Activated CD4-positive, alpha-beta T cell treated with anti-CD3 and anti-CD28 coated beads for 36 hours (primary cell): ENCODE data around the gene POP5. TPM values are rescaled to one million over a fixed set of nuclear protein-coding genes. Genes with fewer than 3 reads are reported as not detected.
"Not testable (repeated sequence)": the region's sequence is repeated elsewhere in the genome, so short reads cannot be mapped to it uniquely, and the experiment has no call there.

Experiments used
- ATAC-seq: fragments of 200-7000 bp; cut with Tn5 transposase; one replicate; pipeline ENCODE4 v1.10.0; 2021; ENCODE audit warnings: mild to moderate bottlenecking, moderate library complexity
- CTCF ChIA-PET: fragments of 350-600 bp; sonication (Branson Sonifier 250); formaldehyde crosslinking; loops from one replicate; lab custom pipeline; 2021; ENCODE audit warnings: antibody characterized with exemption; lab: Charles Lee
- POLR2A ChIA-PET: fragments of 350-600 bp; sonication (Branson Sonifier 250); formaldehyde crosslinking; loops from one replicate; lab custom pipeline; 2021; ENCODE audit warnings: antibody characterized with exemption, inconsistent platforms; lab: Charles Lee
- DNase-seq: peaks from one replicate; pipeline ENCODE4 v3.0.0-alpha.2; 2020
- H3K27ac Mint-ChIP-seq: one replicate; pipeline ENCODE4 v1.8.0; 2021; ENCODE audit warnings: mixed read lengths
- H3K27me3 Mint-ChIP-seq: one replicate; pipeline ENCODE4 v1.8.0; 2021; ENCODE audit warnings: mixed read lengths
- H3K36me3 Mint-ChIP-seq: one replicate; pipeline ENCODE4 v1.8.0; 2021; ENCODE audit warnings: low read depth, mixed read lengths
- H3K4me1 Mint-ChIP-seq: one replicate; pipeline ENCODE4 v1.8.0; 2021; ENCODE audit warnings: mixed read lengths
- H3K4me3 Mint-ChIP-seq: one replicate; pipeline ENCODE4 v1.8.0; 2021; ENCODE audit warnings: mild to moderate bottlenecking, moderate library complexity, mixed read lengths
- H3K9me3 Mint-ChIP-seq: one replicate; pipeline ENCODE4 v1.8.0; 2021; ENCODE audit warnings: low read depth, mixed read lengths
- intact Hi-C, 2 experiments: fragments of 100-400 bp; cut with DNase I in 1 of 2; cut with micrococcal nuclease in 1 of 2; formaldehyde crosslinking; loops; one replicate each; pipeline versions ENCODE4 v1.14.2 to v1.15.1; 2022 to 2024; cut with DNase I, micrococcal nuclease
- total RNA-seq, 2 experiments: library from RNA; stranded (reverse); gene quantifications; one replicate each; pipeline ENCODE4 v1.2.3, GENCODE V29; 2021

POP5 gene
- total RNA-seq, 2 experiments from 2014 or later, result 44.8 to 52.6 TPM

- ChIA-PET CTCF (interaction anchor here (0.6 to 1.2 kb wide), 3 partner anchors 38 to 577 kb away, joined by 3 to 4 read pairs (median 3); no protein-coding TSS in a partner anchor), POLR2A (no interaction called here)
- Mint-ChIP-seq H3K27me3 (no peaks in the 10 kb centered on the region), H3K9me3 (no peaks in the 10 kb centered on the region), H3K27ac (no peak overlapping the region), H3K4me3 (no peak overlapping the region), H3K4me1 (peaks cover 11% of the 10 kb centered on the region), H3K36me3 (no peaks in the 10 kb centered on the region)
- intact Hi-C loops, result no loop called here
- DNase-seq (no peak), ATAC-seq (no peak)
Measured at GRCh38 chr12:120610560-120610959, 29.4 kb upstream of the POP5 start.

GRCh38 chr12:120602416-120602815 lies 21.2 kb upstream of the POP5 start:
- H3K27ac Mint-ChIP-seq, DNase-seq, ATAC-seq, H3K4me1 Mint-ChIP-seq, H3K9me3 Mint-ChIP-seq, H3K36me3 Mint-ChIP-seq, intact Hi-C loops, H3K4me3 Mint-ChIP-seq: not testable (repeated sequence)
- H3K27me3 Mint-ChIP-seq, result peaks cover 10% of the 10 kb centered on the region
- ChIA-PET POLR2A (interaction anchor here (0.6 kb wide), 1 partner anchor 98 kb away, joined by 3 read pairs; no protein-coding TSS in a partner anchor), CTCF (interaction anchor here (0.6 to 1.3 kb wide), 2 partner anchors 21 to 40 kb away, joined by 3 to 5 read pairs; partner anchors contain the start of gene POP5)

GRCh38 chr12:120599672-120600552 lies 18.7 kb upstream of the POP5 start:
- no peak for ATAC-seq

GRCh38 chr12:120598674-120599463 lies 17.7 kb upstream of the POP5 start:
- Mint-ChIP-seq H3K27ac (no peak overlapping the region), H3K27me3 (peaks cover 10% of the 10 kb centered on the region), H3K4me1 (no peaks in the 10 kb centered on the region), H3K4me3 (no peak overlapping the region), H3K36me3 (no peaks in the 10 kb centered on the region), H3K9me3 (no peaks in the 10 kb centered on the region)
- DNase-seq (no peak), ATAC-seq (no peak)
- POLR2A ChIA-PET, result no interaction called here
- intact Hi-C loops, result no loop called here
- CTCF ChIA-PET, result interaction anchor here (0.5 to 2.3 kb wide), 5 partner anchors 17 to 1196 kb away, joined by 3 to 7 read pairs (median 3); partner anchors contain the start of gene POP5

More at GRCh38 chr12:120599672-120600552, 18.7 kb upstream of the POP5 start:
- peaks cover 10% of the 10 kb centered on the region for H3K27me3 Mint-ChIP-seq
- intact Hi-C loops, result no loop called here
- H3K4me3 Mint-ChIP-seq, result no peak overlapping the region
- no peaks in the 10 kb centered on the region for H3K4me1 Mint-ChIP-seq
- no peak for DNase-seq
- no peaks in the 10 kb centered on the region for H3K36me3 Mint-ChIP-seq
- H3K27ac Mint-ChIP-seq, result no peak overlapping the region
- ChIA-PET POLR2A (no interaction called here), CTCF (interaction anchor here (0.6 to 1.2 kb wide), 2 partner anchors 49 to 109 kb away, joined by 3 read pairs; no protein-coding TSS in a partner anchor)
- H3K9me3 Mint-ChIP-seq, result no peaks in the 10 kb centered on the region

GRCh38 chr12:120597861-120598260 lies 16.7 kb upstream of the POP5 start:
- ChIA-PET CTCF (interaction anchor here (0.7 to 2.3 kb wide), 4 partner anchors 14 to 326 kb away, joined by 3 to 7 read pairs (median 4); partner anchors contain the start of gene POP5), POLR2A (no interaction called here)
- intact Hi-C loops, result no loop called here
- Mint-ChIP-seq H3K36me3 (no peaks in the 10 kb centered on the region), H3K4me3 (no peak overlapping the region), H3K27me3 (peaks cover 10% of the 10 kb centered on the region), H3K27ac (no peak overlapping the region), H3K9me3 (no peaks in the 10 kb centered on the region), H3K4me1 (no peaks in the 10 kb centered on the region)
- ATAC-seq (no peak), DNase-seq (no peak)

- POLR2A ChIA-PET, result no interaction called here
- Mint-ChIP-seq H3K36me3 (no peaks in the 10 kb centered on the region), H3K27ac (no peak overlapping the region), H3K4me1 (no peaks in the 10 kb centered on the region), H3K27me3 (peaks cover 7% of the 10 kb centered on the region), H3K9me3 (no peaks in the 10 kb centered on the region), H3K4me3 (no peak overlapping the region)
- ATAC-seq (no peak), DNase-seq (no peak)
- intact Hi-C loops, result no loop called here
- CTCF ChIA-PET, result interaction anchor here (1.0 kb wide), 1 partner anchor 13 kb away, joined by 4 read pairs; no protein-coding TSS in a partner anchor
Measured at GRCh38 chr12:120596901-120597300, 15.7 kb upstream of the POP5 start.

- H3K27ac Mint-ChIP-seq, result no peak overlapping the region
- no peak for DNase-seq
- intact Hi-C loops, result no loop called here
- no peaks in the 10 kb centered on the region for H3K27me3 Mint-ChIP-seq
- H3K4me3 Mint-ChIP-seq, result no peak overlapping the region
- CTCF ChIA-PET, result interaction anchor here (0.6 kb wide), 1 partner anchor 42 kb away, joined by 3 read pairs; no protein-coding TSS in a partner anchor
- no peak for ATAC-seq
- no peaks in the 10 kb centered on the region for H3K36me3 Mint-ChIP-seq
- POLR2A ChIA-PET, result no interaction called here
- no peaks in the 10 kb centered on the region for H3K4me1 Mint-ChIP-seq
- no peaks in the 10 kb centered on the region for H3K9me3 Mint-ChIP-seq
Measured at GRCh38 chr12:120592121-120593049, 11.2 kb upstream of the POP5 start.

GRCh38 chr12:120590741-120591407 lies 9.7 kb upstream of the POP5 start:
- POLR2A ChIA-PET, result interaction anchor here (0.7 kb wide), 1 partner anchor 58 kb away, joined by 3 read pairs; no protein-coding TSS in a partner anchor
- ATAC-seq (no peak), DNase-seq (no peak)
- no peaks in the 10 kb centered on the region for H3K9me3 Mint-ChIP-seq
- no peaks in the 10 kb centered on the region for H3K36me3 Mint-ChIP-seq
- no peak overlapping the region for H3K4me3 Mint-ChIP-seq
- no peak overlapping the region for H3K27ac Mint-ChIP-seq
- H3K27me3 Mint-ChIP-seq, result peaks cover 2% of the 10 kb centered on the region
- intact Hi-C loops, result no loop called here
- no peaks in the 10 kb centered on the region for H3K4me1 Mint-ChIP-seq
- CTCF ChIA-PET, result interaction anchor here (1.3 to 1.4 kb wide), 2 partner anchors 56 to 59 kb away, joined by 3 to 6 read pairs; no protein-coding TSS in a partner anchor

- intact Hi-C loops, result no loop called here
- H3K36me3 Mint-ChIP-seq, result no peaks in the 10 kb centered on the region
- H3K4me3 Mint-ChIP-seq, result no peak overlapping the region
- peaks cover 1% of the 10 kb centered on the region for H3K4me1 Mint-ChIP-seq
- CTCF ChIA-PET, result interaction anchor here (0.6 to 1.9 kb wide), 10 partner anchors 9 to 633 kb away, joined by 3 to 6 read pairs (median 4); no protein-coding TSS in a partner anchor
- POLR2A ChIA-PET, result interaction anchor here (0.5 to 0.6 kb wide), 2 partner anchors 92 to 177 kb away, joined by 3 to 5 read pairs; no protein-coding TSS in a partner anchor
- no peaks in the 10 kb centered on the region for H3K9me3 Mint-ChIP-seq
- no peak overlapping the region for H3K27ac Mint-ChIP-seq
- DNase-seq, result no peak
- no peak for ATAC-seq
- H3K27me3 Mint-ChIP-seq, result peaks cover 6% of the 10 kb centered on the region
Measured at GRCh38 chr12:120588948-120589930, 8.0 kb upstream of the POP5 start.
